ENCODE results near the gene LMAN2. TPM values are rescaled to one million over a fixed set of nuclear protein-coding genes. Genes with fewer than 3 reads are reported as not detected.
"Not testable (repeated sequence)": the region's sequence is repeated elsewhere in the genome, so short reads cannot be mapped to it uniquely, and the experiment has no call there.

Gene LMAN2
- total and polyA plus RNA-seq, 8 donors = 73.5 to 621 (median 117) TPM

DNA sequence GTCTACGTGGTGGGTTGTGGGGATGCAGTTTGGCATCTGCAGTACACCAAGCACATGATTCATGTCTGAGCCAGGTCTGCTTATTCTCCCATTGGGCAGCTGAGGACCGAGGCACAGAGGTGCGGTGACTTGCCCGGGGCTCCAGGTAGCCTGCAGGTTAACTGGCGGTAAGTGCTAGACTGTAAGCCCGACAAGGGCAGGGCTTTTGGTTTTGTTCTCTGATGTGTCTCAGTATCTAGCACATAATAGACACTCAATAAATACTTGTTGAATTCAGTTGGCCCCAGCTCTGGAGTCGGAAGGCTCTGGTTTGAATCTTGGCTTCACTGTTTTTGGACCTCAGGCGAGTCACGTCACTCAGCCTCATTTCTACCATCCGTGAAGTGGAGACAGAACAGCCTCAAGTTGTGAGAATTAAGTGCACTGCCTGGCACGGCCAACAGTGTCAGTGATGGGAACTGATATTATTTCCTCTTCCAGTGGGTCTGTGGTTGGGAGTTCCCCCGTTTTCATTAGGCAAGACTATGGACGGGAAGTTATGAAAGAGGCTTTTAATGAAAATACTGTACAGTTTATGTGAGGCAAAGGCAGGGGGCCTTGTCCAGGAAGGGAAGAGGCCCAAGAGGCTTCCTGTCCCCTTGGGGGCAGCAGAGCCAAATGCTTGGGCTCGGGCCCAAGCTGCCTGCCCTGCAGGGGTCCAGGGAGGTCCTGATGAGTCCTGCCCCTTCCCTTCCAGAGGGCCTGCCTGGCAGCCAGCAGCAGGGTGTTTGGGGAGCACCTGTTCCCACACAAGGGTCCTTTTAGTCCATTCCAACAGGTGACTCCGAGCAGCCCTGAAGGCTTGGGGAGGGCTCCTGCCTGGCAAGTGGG, 44.6 kb downstream of the LMAN2 start:
- DNase-seq = peak in 1 of 2 donors; percentile 36
- Histone ChIP-seq H3K36me3 (peaks cover 23 to 39% (median 30%) of the 10 kb centered on the region in 4 donors), H3K9me3 (no peaks in the 10 kb centered on the region), H3K27me3 (no peaks in the 10 kb centered on the region), H3K4me1 (peaks cover 45 to 86% (median 69%) of the 10 kb centered on the region in 4 donors), H3K27ac (peak overlapping the region in 3 of 5 donors; percentile 19 to 88 (median 72)), H3K4me3 (peak overlapping the region in 3 of 4 donors; percentile 7 to 84 (median 27))
- intact Hi-C loops (cut with DNase I; ENCODE audit: low total_unique reads) = no loop called here
- 72 to 82% (median 79%) methylated on average over 14 to 15 of the region's 15 CpGs for WGBS, 5 donors
- TF ChIP-seq EP300 (IDR thresholded peaks at IDR 0.05) (no peak), POLR2A (IDR thresholded peaks at IDR 0.05) (no peak), POLR2AphosphoS5 (IDR thresholded peaks at IDR 0.05) (peak in 1 of 3 donors; percentile 11)

GRCh38 chr5:177306103-177306640, 45.3 kb downstream of the LMAN2 start:
- H3K27ac ChIP-seq = peak overlapping the region in 2 of 5 donors; percentile 72 to 88
- H3K4me3 ChIP-seq = peak overlapping the region in 2 of 4 donors; percentile 84 to 88
- H3K36me3 ChIP-seq = peaks cover 23 to 46% (median 33%) of the 10 kb centered on the region in 4 donors
- WGBS, 5 donors = 76 to 81% (median 78%) methylated on average over 9 to 11 of the region's 11 CpGs
- DNase-seq; intact Hi-C loops (cut with DNase I; ENCODE audit: low total_unique reads); H3K27me3 ChIP-seq; H3K9me3 ChIP-seq: not testable (repeated sequence)
- H3K4me1 ChIP-seq = peaks cover 45 to 86% (median 69%) of the 10 kb centered on the region in 4 donors

GRCh38 chr5:177304392-177305119, 46.9 kb downstream of the LMAN2 start:
- Histone ChIP-seq H3K9me3 (no peaks in the 10 kb centered on the region), H3K27me3 (no peaks in the 10 kb centered on the region), H3K4me3 (peak overlapping the region; percentile 73 to 95 (median 86)), H3K36me3 (peaks cover 23 to 47% (median 35%) of the 10 kb centered on the region in 4 donors), H3K4me1 (peaks cover 52 to 86% (median 69%) of the 10 kb centered on the region in 4 donors), H3K27ac (peak overlapping the region; percentile 86 to 92 (median 88))
- intact Hi-C loops (cut with DNase I; ENCODE audit: low total_unique reads) = no loop called here
- 13 to 28% (median 21%) methylated on average over 15 to 19 of the region's 19 CpGs for WGBS, 5 donors
- DNase-seq = no peak
- TF ChIP-seq CTCF (IDR thresholded peaks at IDR 0.05) (no peak), POLR2A (IDR thresholded peaks at IDR 0.05) (no peak), EP300 (IDR thresholded peaks at IDR 0.05) (no peak), POLR2AphosphoS5 (IDR thresholded peaks at IDR 0.05) (no peak)

DNA sequence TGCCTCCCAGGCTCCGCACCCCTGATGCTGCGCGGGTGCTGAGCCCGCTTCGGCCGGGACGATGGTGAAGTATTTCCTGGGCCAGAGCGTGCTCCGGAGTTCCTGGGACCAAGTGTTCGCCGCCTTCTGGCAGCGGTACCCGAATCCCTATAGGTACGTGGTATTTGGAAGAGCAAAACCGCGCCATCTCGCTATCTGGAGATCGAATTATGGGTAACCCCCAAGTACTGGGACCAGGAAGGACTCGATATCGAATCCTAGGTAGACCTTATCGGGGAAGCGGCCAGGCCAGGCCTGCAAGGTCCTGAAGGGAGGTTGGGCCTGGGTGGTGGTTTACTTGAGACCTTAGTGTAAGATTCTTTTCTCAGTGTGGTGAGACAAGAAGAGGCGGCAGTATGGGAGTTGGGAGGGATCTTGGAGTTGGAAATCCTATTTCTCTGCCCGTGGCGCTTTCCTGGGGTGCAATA, 47.5 kb downstream of the LMAN2 start:
- H3K36me3 ChIP-seq = peaks cover 23 to 51% (median 35%) of the 10 kb centered on the region in 4 donors
- H3K27ac ChIP-seq = peak overlapping the region; percentile 86 to 92 (median 88)
- no peak for DNase-seq
- peaks cover 54 to 86% (median 66%) of the 10 kb centered on the region in 4 donors for H3K4me1 ChIP-seq
- H3K4me3 ChIP-seq = peak overlapping the region; percentile 73 to 95 (median 86)
- intact Hi-C loops (cut with DNase I; ENCODE audit: low total_unique reads) = no loop called here
- H3K27me3 ChIP-seq = no peaks in the 10 kb centered on the region
- WGBS, 5 donors = 1 to 3% (median 1%) methylated on average over 10 to 25 of the region's 25 CpGs
- no peaks in the 10 kb centered on the region for H3K9me3 ChIP-seq
- no peak for TF ChIP-seq POLR2A (IDR thresholded peaks at IDR 0.05)

DNA sequence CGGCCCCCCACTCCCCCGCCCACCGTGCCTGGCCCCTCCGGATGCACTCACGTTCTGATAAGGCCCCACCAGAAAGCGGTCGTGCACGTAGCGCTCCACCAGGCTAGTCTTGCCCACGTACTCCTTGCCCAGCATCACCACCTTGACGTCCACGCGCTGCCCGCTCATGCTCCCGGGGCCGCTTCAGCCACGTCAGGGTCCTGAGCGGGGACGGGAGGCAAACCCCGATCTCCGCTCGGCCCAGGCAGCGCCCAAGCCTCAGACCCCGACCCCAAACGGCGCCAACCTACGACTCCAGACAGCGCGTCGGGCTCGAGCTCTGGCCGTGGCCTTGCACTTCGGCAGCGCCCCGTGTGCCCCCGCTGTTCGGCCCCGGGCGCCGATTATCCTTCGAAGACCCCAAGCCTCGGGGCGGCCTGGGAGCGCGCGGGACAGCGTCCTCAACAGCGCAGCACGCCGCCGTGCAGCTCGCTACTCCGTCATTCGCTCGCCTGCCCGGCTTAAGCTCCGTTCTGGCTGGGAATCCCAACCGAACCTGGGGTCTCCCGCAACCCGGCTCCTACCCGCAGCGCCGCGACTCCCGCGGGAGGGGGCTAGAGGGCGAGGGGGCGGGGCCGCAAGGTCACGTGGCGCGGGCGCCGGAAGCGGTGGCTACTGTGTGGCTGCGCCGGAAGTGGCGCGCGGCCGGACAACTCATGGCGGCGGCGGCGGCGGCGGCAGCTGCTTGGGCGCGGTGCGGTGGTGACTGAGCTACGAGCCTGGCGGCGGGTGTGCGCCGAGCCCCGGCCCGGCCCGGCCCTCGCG, 48.1 kb downstream of the LMAN2 start, which contains the start of the genes PRELID1 and RAB24:
Gene PRELID1 (plus strand): TSS at position 679 of the 804 bp plus-strand sequence. CDS start 187 bp downstream, outside the sequence.
Gene RAB24 (minus strand): TSS at position 599 of the 804 bp plus-strand sequence. CDS start 431 bp downstream, at position 168.
- TF ChIP-seq POLR2A (IDR thresholded peaks at IDR 0.05) (peak in 1 of 4 donors; percentile 11), POLR2AphosphoS5 (IDR thresholded peaks at IDR 0.05) (peak; percentile 69 to 92 (median 78)), EP300 (IDR thresholded peaks at IDR 0.05) (no peak), CTCF (IDR thresholded peaks at IDR 0.05) (peak in 1 of 7 experiments; percentile 33)
- WGBS, 5 donors = 0 to 1% (median 0%) methylated on average over 13 to 100 of the region's 100 CpGs
- H3K27me3 ChIP-seq = no peaks in the 10 kb centered on the region
- peak within 1 kb of the TSS; percentile 73 to 95 (median 86) for H3K4me3 ChIP-seq
- intact Hi-C loops (cut with DNase I; ENCODE audit: low total_unique reads) = no loop called here
- peak; percentile 92 to 97 for DNase-seq
- peaks cover 23 to 51% (median 35%) of the 10 kb centered on the region in 4 donors for H3K36me3 ChIP-seq
- H3K9me3 ChIP-seq = no peaks in the 10 kb centered on the region
- H3K27ac ChIP-seq = peak within 1 kb of the TSS; percentile 86 to 92 (median 88)
- peaks cover 54 to 80% (median 64%) of the 10 kb centered on the region in 4 donors for H3K4me1 ChIP-seq
